Measurements from ENCODE around the gene HS6ST2. TPM values are rescaled to one million over a fixed set of nuclear protein-coding genes. Genes with fewer than 3 reads are reported as not detected.

The HS6ST2 gene
- total RNA-seq, 1 experiment from 2014 or later = 1.3 TPM

DNA sequence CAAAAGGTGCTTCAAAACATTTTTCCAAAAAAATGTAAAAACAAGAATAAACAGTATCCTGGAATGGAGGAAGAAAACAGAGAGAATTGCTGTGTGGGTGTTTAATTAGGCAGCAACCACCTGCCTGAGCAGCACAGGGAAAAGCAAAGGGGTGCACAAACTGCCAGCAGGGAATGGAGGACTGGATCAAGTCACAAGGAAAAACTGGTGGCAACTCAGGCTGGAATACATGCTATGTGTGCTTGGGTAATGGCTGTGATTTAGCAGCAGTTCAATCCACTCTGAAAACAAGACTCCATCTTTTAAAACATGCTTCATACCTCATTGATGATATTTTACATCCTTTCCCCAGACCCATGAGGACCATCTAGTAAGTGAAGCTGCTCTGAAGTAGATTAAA lies 179.5 kb downstream of the HS6ST2 start:
- Histone ChIP-seq H3K4me3 (no peak overlapping the region), H3K36me3 (no peaks in the 10 kb centered on the region), H3K9me3 (no peaks in the 10 kb centered on the region), H3K27me3 (no peaks in the 10 kb centered on the region)
- no peak for DNase-seq

GRCh38 chrX:132776486-132777210 lies 181.8 kb downstream of the HS6ST2 start:
- H3K27me3 ChIP-seq = no peaks in the 10 kb centered on the region
- no peak for DNase-seq
- H3K36me3 ChIP-seq = no peaks in the 10 kb centered on the region
- H3K9me3 ChIP-seq = no peaks in the 10 kb centered on the region
- H3K4me3 ChIP-seq = no peak overlapping the region

- H3K4me3 ChIP-seq = no peak overlapping the region
- no peak for DNase-seq
- no peaks in the 10 kb centered on the region for H3K36me3 ChIP-seq
- H3K27me3 ChIP-seq = no peaks in the 10 kb centered on the region
- no peaks in the 10 kb centered on the region for H3K9me3 ChIP-seq
These were observed 183.1 kb downstream of the HS6ST2 start for GRCh38 chrX:132775263-132775823.

- Histone ChIP-seq H3K4me3 (no peak overlapping the region), H3K27me3 (no peaks in the 10 kb centered on the region), H3K9me3 (no peaks in the 10 kb centered on the region), H3K36me3 (no peaks in the 10 kb centered on the region)
- no peak for DNase-seq
These were observed 184.3 kb downstream of the HS6ST2 start for GRCh38 chrX:132774010-132774714.

- no peak overlapping the region for H3K4me3 ChIP-seq
- H3K27me3 ChIP-seq = no peaks in the 10 kb centered on the region
- no peaks in the 10 kb centered on the region for H3K9me3 ChIP-seq
- H3K36me3 ChIP-seq = no peaks in the 10 kb centered on the region
- no peak for DNase-seq
These were observed 188.8 kb downstream of the HS6ST2 start for GRCh38 chrX:132769609-132770008.

- no peak overlapping the region for H3K4me3 ChIP-seq
These were observed 192.0 kb downstream of the HS6ST2 start for GRCh38 chrX:132766452-132766851.

DNA sequence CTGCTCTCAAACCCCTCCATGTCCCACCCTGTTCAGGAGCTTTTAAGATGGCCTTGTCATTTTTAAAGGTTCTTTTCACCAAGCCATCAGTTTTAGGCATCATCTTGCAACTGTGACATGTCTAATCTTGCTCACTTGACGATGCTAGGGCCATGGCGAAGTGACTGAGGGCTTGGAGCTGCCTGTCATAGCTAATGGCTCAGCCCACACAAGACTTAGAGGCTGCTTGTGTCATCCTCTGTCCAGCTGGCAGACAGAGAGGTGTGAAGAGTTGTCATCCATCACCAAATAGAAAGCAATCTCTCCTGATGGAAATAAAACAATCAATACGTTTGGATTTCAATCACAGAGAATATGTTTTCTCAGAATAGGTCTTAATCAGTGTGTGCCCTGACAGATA lies 194.9 kb downstream of the HS6ST2 start:
- DNase-seq = no peak
- H3K9me3 ChIP-seq = no peaks in the 10 kb centered on the region
- H3K4me3 ChIP-seq = no peak overlapping the region
- H3K27me3 ChIP-seq = no peaks in the 10 kb centered on the region
- no peaks in the 10 kb centered on the region for H3K36me3 ChIP-seq

More at GRCh38 chrX:132766452-132766851, 192.0 kb downstream of the HS6ST2 start:
- Histone ChIP-seq H3K9me3 (no peaks in the 10 kb centered on the region), H3K36me3 (no peaks in the 10 kb centered on the region), H3K27me3 (no peaks in the 10 kb centered on the region)
- no peak for DNase-seq

DNA sequence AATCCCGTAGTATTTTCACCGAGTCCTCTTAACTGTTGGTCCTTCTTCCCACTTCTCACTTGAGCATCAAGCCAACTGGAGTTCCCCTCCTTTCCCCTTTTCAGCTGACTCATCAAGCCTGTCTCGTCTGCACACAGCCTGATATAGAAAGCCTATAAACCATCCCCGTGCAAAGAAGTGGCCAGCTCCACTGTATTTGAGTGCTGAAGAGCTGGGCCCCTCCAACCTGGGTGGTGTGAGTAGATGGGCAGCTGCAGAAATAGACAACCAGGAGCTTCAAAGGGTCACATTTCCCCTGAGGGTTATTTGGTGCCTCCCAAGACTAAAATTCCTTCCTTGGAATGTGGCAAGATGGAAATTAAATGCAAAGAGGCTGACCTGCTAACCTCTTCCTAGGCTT lies 199.7 kb downstream of the HS6ST2 start:
- no peaks in the 10 kb centered on the region for H3K9me3 ChIP-seq
- no peak overlapping the region for H3K4me3 ChIP-seq
- no peaks in the 10 kb centered on the region for H3K36me3 ChIP-seq
- H3K27me3 ChIP-seq = no peaks in the 10 kb centered on the region
- no peak for DNase-seq

- no peaks in the 10 kb centered on the region for H3K36me3 ChIP-seq
- no peak overlapping the region for H3K4me3 ChIP-seq
- no peak for DNase-seq
- no peaks in the 10 kb centered on the region for H3K27me3 ChIP-seq
- H3K9me3 ChIP-seq = no peaks in the 10 kb centered on the region
These were observed 201.3 kb downstream of the HS6ST2 start for GRCh38 chrX:132757066-132757623.

- no peaks in the 10 kb centered on the region for H3K9me3 ChIP-seq
- DNase-seq = no peak
- no peaks in the 10 kb centered on the region for H3K36me3 ChIP-seq
- H3K27me3 ChIP-seq = no peaks in the 10 kb centered on the region
- no peak overlapping the region for H3K4me3 ChIP-seq
These were observed 202.0 kb downstream of the HS6ST2 start for GRCh38 chrX:132756439-132756838.

GRCh38 chrX:132751063-132751690 lies 207.3 kb downstream of the HS6ST2 start:
- Histone ChIP-seq H3K9me3 (no peaks in the 10 kb centered on the region), H3K27me3 (no peaks in the 10 kb centered on the region), H3K4me3 (no peak overlapping the region), H3K36me3 (no peaks in the 10 kb centered on the region)
- no peak for DNase-seq

DNA sequence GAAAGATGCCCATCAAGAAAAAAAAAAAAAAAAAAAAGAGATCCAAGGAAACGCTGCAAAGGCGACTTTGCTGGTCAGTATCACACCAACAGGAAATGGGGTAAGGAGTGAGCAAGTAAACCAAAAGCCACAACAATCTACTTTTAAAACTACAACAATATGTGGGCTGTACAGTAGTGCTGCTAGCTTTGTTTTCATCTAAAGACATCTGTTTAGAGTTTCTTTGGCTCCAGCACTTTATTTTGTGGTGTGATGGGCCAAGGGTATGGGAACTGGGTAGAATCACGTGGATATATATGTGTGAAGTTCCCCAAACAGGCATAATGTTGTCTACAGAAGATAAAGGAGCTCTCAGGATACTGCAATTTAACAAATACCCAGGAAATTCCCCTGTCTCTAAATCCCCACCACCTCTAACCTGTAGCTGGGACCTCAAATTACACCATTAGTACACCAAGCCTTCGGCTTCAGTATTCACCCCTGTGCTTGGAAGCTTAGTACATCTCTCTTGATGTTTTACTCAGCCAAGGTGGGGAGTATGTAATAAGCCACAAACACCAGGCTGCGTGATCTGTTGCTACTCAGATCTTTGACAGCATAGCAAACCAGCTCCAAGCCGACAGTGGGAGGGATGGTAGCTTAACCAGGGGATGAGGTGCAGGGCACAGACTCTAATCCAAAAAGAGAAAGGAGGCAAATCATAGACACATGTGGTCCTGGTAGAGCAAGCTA lies 207.9 kb downstream of the HS6ST2 start:
- H3K9me3 ChIP-seq = no peaks in the 10 kb centered on the region
- H3K36me3 ChIP-seq = no peaks in the 10 kb centered on the region
- no peak overlapping the region for H3K4me3 ChIP-seq
- DNase-seq = no peak
- H3K27me3 ChIP-seq = no peaks in the 10 kb centered on the region

DNA sequence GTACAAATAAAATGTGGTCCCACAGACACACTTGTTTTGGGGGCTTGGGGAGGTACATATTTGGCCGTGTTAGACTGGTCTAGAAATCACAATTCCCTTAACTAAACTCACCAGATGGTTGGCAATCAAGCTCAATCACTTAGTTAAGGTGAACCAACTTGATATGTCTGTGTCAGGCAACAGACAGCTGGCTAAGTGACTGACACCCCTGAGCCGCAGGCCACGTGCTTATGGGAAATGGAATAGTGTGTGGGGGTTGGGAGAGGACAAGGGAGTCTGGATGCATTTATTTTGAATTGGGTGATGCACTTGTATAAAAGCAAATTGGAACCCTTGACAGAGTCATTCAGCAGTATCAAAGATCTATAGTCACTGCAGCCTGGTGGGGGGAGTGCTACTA lies 209.0 kb downstream of the HS6ST2 start:
- H3K36me3 ChIP-seq = no peaks in the 10 kb centered on the region
- no peak overlapping the region for H3K4me3 ChIP-seq
- DNase-seq = no peak

DNA sequence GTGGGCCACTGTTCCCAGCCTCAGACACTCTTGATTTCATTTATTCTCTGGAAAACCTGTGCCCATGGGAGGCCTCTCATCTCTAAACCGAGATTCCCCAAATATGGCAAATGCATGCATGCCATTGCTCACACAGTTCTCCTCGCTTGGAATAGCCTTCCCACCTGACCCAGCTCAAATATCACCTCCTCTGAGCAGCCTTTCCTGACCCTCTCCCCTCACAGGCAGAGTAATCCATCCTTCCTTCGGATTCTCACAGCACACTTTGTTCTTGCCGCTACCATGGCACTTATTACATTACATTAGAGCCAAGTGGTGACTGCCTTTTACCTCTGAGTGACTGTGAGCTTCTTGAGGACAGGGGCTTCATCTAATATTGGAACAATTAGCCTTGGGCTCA lies 209.5 kb downstream of the HS6ST2 start:
- H3K36me3 ChIP-seq = no peaks in the 10 kb centered on the region
- no peak overlapping the region for H3K4me3 ChIP-seq
- H3K9me3 ChIP-seq = no peaks in the 10 kb centered on the region
- no peak for DNase-seq
- no peaks in the 10 kb centered on the region for H3K27me3 ChIP-seq

More for the DNA sequence above, 209.0 kb downstream of the HS6ST2 start:
- Histone ChIP-seq H3K9me3 (no peaks in the 10 kb centered on the region), H3K27me3 (no peaks in the 10 kb centered on the region)

DNA sequence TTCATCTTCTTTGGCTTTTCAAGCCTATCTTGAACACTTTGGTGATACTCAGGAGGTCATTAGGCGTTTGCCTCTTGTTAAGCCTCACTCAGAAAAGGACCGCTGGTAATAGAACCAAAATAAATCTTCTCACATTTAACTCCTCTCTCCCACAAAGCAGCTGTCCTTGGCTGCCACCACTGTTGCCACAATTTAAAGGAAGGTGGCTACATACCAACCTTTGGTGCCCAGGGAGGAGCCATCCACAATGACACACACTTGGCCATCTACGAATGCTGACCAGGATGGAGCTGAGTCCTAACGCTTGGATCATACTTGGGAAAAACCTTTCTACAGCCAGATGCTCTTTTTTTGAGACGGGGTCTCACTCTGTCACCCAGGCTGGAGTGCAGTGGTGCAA lies 210.2 kb downstream of the HS6ST2 start:
- H3K36me3 ChIP-seq = no peaks in the 10 kb centered on the region
- no peak overlapping the region for H3K4me3 ChIP-seq
- DNase-seq = no peak
- H3K9me3 ChIP-seq = no peaks in the 10 kb centered on the region
- no peaks in the 10 kb centered on the region for H3K27me3 ChIP-seq

- no peaks in the 10 kb centered on the region for H3K36me3 ChIP-seq
- no peaks in the 10 kb centered on the region for H3K27me3 ChIP-seq
- no peaks in the 10 kb centered on the region for H3K9me3 ChIP-seq
- no peak for DNase-seq
- H3K4me3 ChIP-seq = no peak overlapping the region
These were observed 212.8 kb downstream of the HS6ST2 start for GRCh38 chrX:132745593-132745992.

Data from MG63 (cell line).